ENCODE data around the gene CRLF1. TPM values are rescaled to one million over a fixed set of nuclear protein-coding genes. Genes with fewer than 3 reads are reported as not detected.

CRLF1 gene
- polyA plus RNA-seq, 1 experiment, result 5.6 TPM

DNA sequence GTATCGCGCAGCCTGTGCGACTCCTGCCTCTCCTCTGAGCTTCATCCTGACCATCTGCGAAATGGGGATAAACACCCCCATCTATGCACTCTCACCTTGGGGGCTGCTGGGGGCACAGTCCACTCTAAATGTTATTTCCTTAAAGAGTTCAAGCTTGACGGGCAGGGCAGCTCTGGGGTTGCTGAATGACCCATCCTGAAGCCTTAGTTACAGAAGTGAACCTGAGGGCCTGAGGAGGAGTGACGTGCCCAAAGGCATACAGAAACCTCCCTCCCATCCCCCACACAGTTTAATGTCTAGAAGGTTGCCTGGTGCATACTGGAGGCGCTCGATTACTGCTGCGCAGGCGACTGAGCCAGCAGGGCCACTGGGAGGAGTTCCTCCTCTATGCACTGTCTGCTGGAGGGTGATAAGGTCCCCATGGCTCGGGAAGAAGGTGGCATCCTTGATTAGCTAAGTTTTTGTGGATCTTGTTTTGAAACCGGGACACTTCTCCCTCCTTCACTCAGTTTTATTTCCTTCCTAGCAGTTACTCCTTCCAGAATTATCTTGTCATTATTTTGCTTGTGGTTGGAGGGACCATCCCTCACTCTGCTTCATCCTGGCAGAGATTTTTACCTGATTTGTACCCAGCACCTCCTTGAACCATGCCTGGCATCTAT, 62.7 kb downstream of the CRLF1 start:
- ChIA-PET CTCF (interaction anchor here (1.1 to 1.6 kb wide), 3 partner anchors 22 to 93 kb away, joined by 3 to 4 read pairs (median 3); partner anchors contain the start of gene ELL), POLR2A (interaction anchor here (0.5 to 0.8 kb wide), 2 partner anchors 14 kb away, joined by 6 to 9 read pairs; partner anchors contain the start of gene KXD1)
- Histone ChIP-seq H3K4me3 (ENCODE audit: low read depth, low read length) (peak overlapping the region; percentile 31), H3K27me3 (ENCODE audit: control insufficient read depth, insufficient read depth, low read length) (no peaks in the 10 kb centered on the region), H3K36me3 (ENCODE audit: control insufficient read depth, insufficient read depth, low read length) (peaks cover 18% of the 10 kb centered on the region)
- no peak for DNase-seq (ENCODE audit: low read depth)
- TF ChIP-seq, protein P1, sequence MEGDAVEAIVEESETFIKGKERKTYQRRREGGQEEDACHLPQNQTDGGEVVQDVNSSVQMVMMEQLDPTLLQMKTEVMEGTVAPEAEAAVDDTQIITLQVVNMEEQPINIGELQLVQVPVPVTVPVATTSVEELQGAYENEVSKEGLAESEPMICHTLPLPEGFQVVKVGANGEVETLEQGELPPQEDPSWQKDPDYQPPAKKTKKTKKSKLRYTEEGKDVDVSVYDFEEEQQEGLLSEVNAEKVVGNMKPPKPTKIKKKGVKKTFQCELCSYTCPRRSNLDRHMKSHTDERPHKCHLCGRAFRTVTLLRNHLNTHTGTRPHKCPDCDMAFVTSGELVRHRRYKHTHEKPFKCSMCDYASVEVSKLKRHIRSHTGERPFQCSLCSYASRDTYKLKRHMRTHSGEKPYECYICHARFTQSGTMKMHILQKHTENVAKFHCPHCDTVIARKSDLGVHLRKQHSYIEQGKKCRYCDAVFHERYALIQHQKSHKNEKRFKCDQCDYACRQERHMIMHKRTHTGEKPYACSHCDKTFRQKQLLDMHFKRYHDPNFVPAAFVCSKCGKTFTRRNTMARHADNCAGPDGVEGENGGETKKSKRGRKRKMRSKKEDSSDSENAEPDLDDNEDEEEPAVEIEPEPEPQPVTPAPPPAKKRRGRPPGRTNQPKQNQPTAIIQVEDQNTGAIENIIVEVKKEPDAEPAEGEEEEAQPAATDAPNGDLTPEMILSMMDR (IDR thresholded peaks at IDR 0.05; ENCODE audit: insufficient read depth, low read depth, low read length), result no peak

Small RNA genes lying within 50 kb of the gene (small RNA-seq; reads per million reads assigned to genes)
- gene RN7SL155P (ENCODE audit: insufficient read length, low read depth, low replicate concordance), result not detected

Other genes starting within 250 kb of the CRLF1 start
- gene GDF15, start 220.6 kb downstream of the CRLF1 start, polyA plus RNA-seq (2011; rRNA removed), result 19.0 and 30.8 TPM in 2 replicates
- 0.06 TPM in 1 of 2 replicates, not detected in the other for gene LRRC25, start 209.2 kb downstream of the CRLF1 start, polyA plus RNA-seq (2011; rRNA removed)
- gene SSBP4, start 187.4 kb downstream of the CRLF1 start, polyA plus RNA-seq (2011; rRNA removed), result 16.3 and 24.1 TPM in 2 replicates
- gene ISYNA1, start 168.7 kb downstream of the CRLF1 start, polyA plus RNA-seq (2011; rRNA removed), result 13.5 and 27.0 TPM in 2 replicates
- 4.4 and 10.2 TPM in 2 replicates for gene ELL, start 84.7 kb downstream of the CRLF1 start, polyA plus RNA-seq (2011; rRNA removed)
- gene FKBP8, start 63.2 kb downstream of the CRLF1 start, polyA plus RNA-seq (2011; rRNA removed), result 168 and 280 TPM in 2 replicates
- 100 and 163 TPM in 2 replicates for gene KXD1, start 48.9 kb downstream of the CRLF1 start, polyA plus RNA-seq (2011; rRNA removed)
- gene UBA52, start 34.9 kb downstream of the CRLF1 start, polyA plus RNA-seq (2011; rRNA removed), result 2,336 and 2,472 TPM in 2 replicates
- gene REX1BD, start 18.0 kb downstream of the CRLF1 start, polyA plus RNA-seq (2011; rRNA removed), result 22.4 and 24.3 TPM in 2 replicates
- gene TMEM59L, start 6.1 kb upstream of the CRLF1 start, polyA plus RNA-seq (2011; rRNA removed), result 0.69 and 1.6 TPM in 2 replicates
- gene KLHL26, start 30.2 kb upstream of the CRLF1 start, polyA plus RNA-seq (2011; rRNA removed), result 0.91 and 2.3 TPM in 2 replicates
- 0.97 and 1.5 TPM in 2 replicates for gene CRTC1, start 76.9 kb upstream of the CRLF1 start, polyA plus RNA-seq (2011; rRNA removed)
- 8.6 and 9.2 TPM in 2 replicates for gene COMP, start 184.5 kb upstream of the CRLF1 start, polyA plus RNA-seq (2011; rRNA removed)
- 15.4 and 24.1 TPM in 2 replicates for gene UPF1, start 225.2 kb upstream of the CRLF1 start, polyA plus RNA-seq (2011; rRNA removed)